A673 (cell line): ENCODE results near the gene EFHD2. TPM values are rescaled to one million over a fixed set of nuclear protein-coding genes. Genes with fewer than 3 reads are reported as not detected.

ENCODE experiments used
- BruUV-seq: library from RNA; stranded (reverse); fragments of 400-500 nt; replicated peaks from 2 replicates; lab custom pipeline; 2021; lab: Mats Ljungman, UMichigan
- CTCF ChIA-PET: fragments of 300-600 bp; sonication (Branson Sonifier 250); formaldehyde crosslinking; loops from one replicate; lab custom pipeline; 2022; ENCODE audit warnings: antibody characterized with exemption; lab: Charles Lee
- POLR2A ChIA-PET: fragments of 300-600 bp; sonication (Branson Sonifier 250); formaldehyde crosslinking; loops from one replicate; lab custom pipeline; 2022; ENCODE audit warnings: antibody characterized with exemption; ENCODE audit not compliant: low non-redundant PET; lab: Charles Lee
- DNase-seq: peaks from one replicate; pipeline ENCODE4 v3.0.0-alpha.2; 2015; ENCODE audit warnings: low spot score
- H3K27ac ChIP-seq: fragments of 200-600 bp; sonication (generic); 2 replicates; pipeline ENCODE4 v1.5.1; 2016; ENCODE audit warnings: mixed run types, low read depth, mild to moderate bottlenecking, mixed read lengths, antibody characterized with exemption, low read length; ENCODE audit not compliant: poor library complexity, severe bottlenecking
- H3K27me3 ChIP-seq: fragments of 200-600 bp; sonication (generic); replicated peaks from 2 replicates; pipeline ENCODE4 v1.6.1; 2017; ENCODE audit warnings: mixed run types, low read depth, mild to moderate bottlenecking, mixed read lengths, antibody characterized with exemption, low read length; ENCODE audit not compliant: insufficient read depth, poor library complexity
- H3K36me3 ChIP-seq: fragments of 200-600 bp; sonication (generic); 2 replicates; pipeline ENCODE4 v1.6.1; 2016; ENCODE audit warnings: mixed run types, mild to moderate bottlenecking, mixed read lengths, antibody characterized with exemption, low read length; ENCODE audit not compliant: insufficient read depth, poor library complexity, severe bottlenecking
- H3K4me1 ChIP-seq: fragments of 200-600 bp; sonication (generic); 2 replicates; pipeline ENCODE4 v1.6.1; 2017; ENCODE audit warnings: mixed run types, mild to moderate bottlenecking, mixed read lengths, antibody characterized with exemption, low read length; ENCODE audit not compliant: insufficient read depth, poor library complexity, severe bottlenecking
- H3K4me3 ChIP-seq: fragments of 200-600 bp; sonication (generic); 2 replicates; pipeline ENCODE4 v1.5.1; 2016; ENCODE audit warnings: low read depth, mixed run types, mild to moderate bottlenecking, mixed read lengths, low read length; ENCODE audit not compliant: poor library complexity, severe bottlenecking
- H3K9me3 ChIP-seq: fragments of 200-600 bp; sonication (generic); 2 replicates; pipeline ENCODE4 v1.6.1; 2016; ENCODE audit warnings: mixed run types, low read depth, mild to moderate bottlenecking, mixed read lengths, antibody characterized with exemption, low read length; ENCODE audit not compliant: poor library complexity, severe bottlenecking
- EZH2 ChIP-seq: fragments of 200-600 bp; sonication (generic); IDR thresholded peaks from 2 replicates; pipeline ENCODE4 v1.6.1; 2017; ENCODE audit warnings: borderline replicate concordance, low read depth, mild to moderate bottlenecking, mixed read lengths, antibody characterized with exemption, low read length; ENCODE audit not compliant: poor library complexity, severe bottlenecking
- intact Hi-C: fragments of 100-400 bp; cut with micrococcal nuclease; formaldehyde crosslinking; loops from one replicate; pipeline ENCODE4 v1.10.0; 2022; ENCODE audit not compliant: unreplicated experiment
- total RNA-seq: library from RNA; stranded (reverse); gene quantifications from 2 replicates; pipeline ENCODE4 v1.2.3, GENCODE V29; 2021
- TF ChIP-seq, protein P1 (sequence below): fragments of 300-800, 200-600 bp; sonication (generic); conservative IDR thresholded peaks from 2 replicates; pipeline ENCODE4 v1.5.1; 2017; ENCODE audit warnings: low read depth, mild to moderate bottlenecking, antibody characterized with exemption, low read length, moderate library complexity, mixed read lengths

EFHD2 gene
- total RNA-seq, 1 experiment from 2014 or later: 32.5 TPM

DNA sequence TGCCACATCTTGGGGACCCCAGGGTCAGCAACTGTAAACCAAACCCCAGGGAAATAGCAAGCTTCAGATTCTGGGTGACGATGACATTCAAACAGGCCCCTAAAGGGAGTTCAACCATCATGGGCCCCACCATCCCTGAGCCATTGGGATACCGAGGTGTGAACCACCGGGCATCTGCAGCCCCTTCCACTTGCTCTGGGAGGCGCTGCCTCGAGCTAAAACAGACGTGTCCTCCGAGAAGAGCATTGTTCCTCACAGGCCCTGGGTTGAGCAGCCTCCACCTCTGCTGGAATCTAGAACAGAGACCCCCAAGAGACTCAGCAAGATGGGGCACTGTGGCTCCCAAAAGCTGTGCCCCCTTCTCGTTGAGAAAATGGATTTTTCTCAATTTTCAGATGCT lies 19.0 kb upstream of the EFHD2 start:
- no peaks in the 10 kb centered on the region for H3K36me3 ChIP-seq
- H3K4me3 ChIP-seq: no peak overlapping the region
- intact Hi-C loops: no loop called here
- TF ChIP-seq, protein P1, sequence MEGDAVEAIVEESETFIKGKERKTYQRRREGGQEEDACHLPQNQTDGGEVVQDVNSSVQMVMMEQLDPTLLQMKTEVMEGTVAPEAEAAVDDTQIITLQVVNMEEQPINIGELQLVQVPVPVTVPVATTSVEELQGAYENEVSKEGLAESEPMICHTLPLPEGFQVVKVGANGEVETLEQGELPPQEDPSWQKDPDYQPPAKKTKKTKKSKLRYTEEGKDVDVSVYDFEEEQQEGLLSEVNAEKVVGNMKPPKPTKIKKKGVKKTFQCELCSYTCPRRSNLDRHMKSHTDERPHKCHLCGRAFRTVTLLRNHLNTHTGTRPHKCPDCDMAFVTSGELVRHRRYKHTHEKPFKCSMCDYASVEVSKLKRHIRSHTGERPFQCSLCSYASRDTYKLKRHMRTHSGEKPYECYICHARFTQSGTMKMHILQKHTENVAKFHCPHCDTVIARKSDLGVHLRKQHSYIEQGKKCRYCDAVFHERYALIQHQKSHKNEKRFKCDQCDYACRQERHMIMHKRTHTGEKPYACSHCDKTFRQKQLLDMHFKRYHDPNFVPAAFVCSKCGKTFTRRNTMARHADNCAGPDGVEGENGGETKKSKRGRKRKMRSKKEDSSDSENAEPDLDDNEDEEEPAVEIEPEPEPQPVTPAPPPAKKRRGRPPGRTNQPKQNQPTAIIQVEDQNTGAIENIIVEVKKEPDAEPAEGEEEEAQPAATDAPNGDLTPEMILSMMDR: no peak
- TF ChIP-seq EZH2: no peak
- POLR2A ChIA-PET: no interaction called here
- DNase-seq: no peak
- no peaks in the 10 kb centered on the region for H3K27me3 ChIP-seq
- no peaks in the 10 kb centered on the region for H3K9me3 ChIP-seq
- H3K27ac ChIP-seq: no peak overlapping the region
- H3K4me1 ChIP-seq: no peaks in the 10 kb centered on the region
- BruUV-seq: no TSS peak
- CTCF ChIA-PET: no interaction called here

GRCh38 chr1:15391366-15391765 lies 18.3 kb upstream of the EFHD2 start:
- Histone ChIP-seq H3K27me3 (no peaks in the 10 kb centered on the region), H3K4me1 (no peaks in the 10 kb centered on the region), H3K27ac (no peak overlapping the region), H3K9me3 (no peaks in the 10 kb centered on the region), H3K4me3 (no peak overlapping the region), H3K36me3 (no peaks in the 10 kb centered on the region)
- no peak for DNase-seq
- intact Hi-C loops: no loop called here
- TF ChIP-seq, protein P1: no peak
- TF ChIP-seq EZH2: no peak
- ChIA-PET POLR2A (no interaction called here), CTCF (no interaction called here)
- no TSS peak for BruUV-seq

GRCh38 chr1:15393475-15394257 lies 16.0 kb upstream of the EFHD2 start:
- CTCF ChIA-PET: no interaction called here
- Histone ChIP-seq H3K27ac (no peak overlapping the region), H3K9me3 (no peaks in the 10 kb centered on the region), H3K36me3 (no peaks in the 10 kb centered on the region), H3K27me3 (no peaks in the 10 kb centered on the region), H3K4me3 (no peak overlapping the region), H3K4me1 (no peaks in the 10 kb centered on the region)
- DNase-seq: no peak
- POLR2A ChIA-PET: no interaction called here
- TF ChIP-seq, protein P1: no peak
- no peak for TF ChIP-seq EZH2
- intact Hi-C loops: no loop called here
- no TSS peak for BruUV-seq
